Effector memory CD8-positive, alpha-beta T cell (primary cell): ENCODE measurements around the gene ANXA10.
A peak's percentile ranks its signal among the peaks of the same experiment; 100 is the strongest.
"Not testable (repeated sequence)": the region's sequence is repeated elsewhere in the genome, so short reads cannot be mapped to it uniquely, and the experiment has no call there.

ENCODE experiments used
- ATAC-seq: fragments of 150-1000 bp; cut with Tn5 transposase; replicated peaks from 2 replicates; pipeline ENCODE4 v1.10.0; 2021; ENCODE audit warnings: mild to moderate bottlenecking, moderate library complexity
- DNase-seq, 3 experiments: peaks; one replicate each; pipeline ENCODE4 v3.0.0; 2021
- H3K27ac Mint-ChIP-seq, 2 donors: one replicate each; pipeline ENCODE4 v1.8.0; 2022; ENCODE audit warnings: mild to moderate bottlenecking in 2 of 2, mixed read lengths in 2 of 2, moderate library complexity in 2 of 2
- H3K27me3 Mint-ChIP-seq, 2 donors: one replicate each; pipeline ENCODE4 v1.8.0; 2022; ENCODE audit warnings: mixed read lengths in 2 of 2
- H3K36me3 Mint-ChIP-seq: one replicate; pipeline ENCODE4 v1.8.0; 2022; ENCODE audit warnings: mild to moderate bottlenecking, moderate library complexity, mixed read lengths; ENCODE audit not compliant: insufficient read depth
- H3K4me1 Mint-ChIP-seq, 2 donors: one replicate each; pipeline ENCODE4 v1.8.0; 2022; ENCODE audit warnings: low read depth in 2 of 2, mixed read lengths in 2 of 2
- H3K4me3 Mint-ChIP-seq, 2 donors: one replicate each; pipeline ENCODE4 v1.8.0; 2022; ENCODE audit warnings: mild to moderate bottlenecking in 2 of 2, mixed read lengths in 2 of 2, moderate library complexity in 2 of 2
- H3K9me3 Mint-ChIP-seq, 2 donors: one replicate each; pipeline ENCODE4 v1.8.0; 2022; ENCODE audit warnings: mixed read lengths in 2 of 2

Gene ANXA10

GRCh38 chr4:168128601-168129000 lies 36.3 kb downstream of the ANXA10 start:
- peaks cover 0 to 8% of the 10 kb centered on the region in 2 donors for H3K27me3 Mint-ChIP-seq
- no peak overlapping the region for H3K27ac Mint-ChIP-seq
- ATAC-seq (no peak), DNase-seq (no peak)
- no peaks in the 10 kb centered on the region for H3K9me3 Mint-ChIP-seq
- H3K4me3 Mint-ChIP-seq, result no peak overlapping the region
- H3K36me3 Mint-ChIP-seq, result no peaks in the 10 kb centered on the region
- H3K4me1 Mint-ChIP-seq, result no peaks in the 10 kb centered on the region

GRCh38 chr4:168129046-168129772 lies 36.9 kb downstream of the ANXA10 start:
- no peak for ATAC-seq
- Mint-ChIP-seq H3K27me3 (peaks cover 0 to 8% of the 10 kb centered on the region in 2 donors), H3K36me3 (no peaks in the 10 kb centered on the region), H3K27ac (no peak overlapping the region), H3K9me3 (no peaks in the 10 kb centered on the region), H3K4me3 (no peak overlapping the region), H3K4me1 (no peaks in the 10 kb centered on the region)
- no peak for DNase-seq

GRCh38 chr4:168129802-168130201 lies 37.5 kb downstream of the ANXA10 start:
- no peaks in the 10 kb centered on the region for H3K4me1 Mint-ChIP-seq
- ATAC-seq, result no peak
- no peak overlapping the region for H3K4me3 Mint-ChIP-seq
- peaks cover 0 to 8% of the 10 kb centered on the region in 2 donors for H3K27me3 Mint-ChIP-seq
- DNase-seq, result no peak
- no peak overlapping the region for H3K27ac Mint-ChIP-seq
- no peaks in the 10 kb centered on the region for H3K9me3 Mint-ChIP-seq
- H3K36me3 Mint-ChIP-seq, result no peaks in the 10 kb centered on the region

- Mint-ChIP-seq H3K4me3 (no peak overlapping the region), H3K27me3 (peaks cover 0 to 8% of the 10 kb centered on the region in 2 donors), H3K9me3 (no peaks in the 10 kb centered on the region), H3K4me1 (no peaks in the 10 kb centered on the region), H3K36me3 (no peaks in the 10 kb centered on the region), H3K27ac (no peak overlapping the region)
- DNase-seq, result no peak
- ATAC-seq, result no peak
Observed at GRCh38 chr4:168131196-168131595, 38.9 kb downstream of the ANXA10 start.

- DNase-seq (no peak), ATAC-seq (no peak)
- Mint-ChIP-seq H3K27me3 (peaks cover 0 to 8% of the 10 kb centered on the region in 2 donors), H3K36me3 (no peaks in the 10 kb centered on the region), H3K4me3 (no peak overlapping the region), H3K9me3 (no peaks in the 10 kb centered on the region), H3K4me1 (no peaks in the 10 kb centered on the region), H3K27ac (no peak overlapping the region)
Observed at GRCh38 chr4:168134651-168135050, 42.3 kb downstream of the ANXA10 start.

- H3K4me1 Mint-ChIP-seq, H3K27ac Mint-ChIP-seq, H3K9me3 Mint-ChIP-seq, H3K36me3 Mint-ChIP-seq, DNase-seq, ATAC-seq, H3K4me3 Mint-ChIP-seq, H3K27me3 Mint-ChIP-seq: not testable (repeated sequence)
Observed at GRCh38 chr4:168135860-168136259, 43.5 kb downstream of the ANXA10 start.

GRCh38 chr4:168137695-168138094 lies 45.4 kb downstream of the ANXA10 start:
- DNase-seq, H3K4me3 Mint-ChIP-seq, H3K27me3 Mint-ChIP-seq, H3K36me3 Mint-ChIP-seq, H3K4me1 Mint-ChIP-seq, H3K27ac Mint-ChIP-seq, ATAC-seq, H3K9me3 Mint-ChIP-seq: not testable (repeated sequence)

- Mint-ChIP-seq H3K27me3 (peaks cover 7 to 10% of the 10 kb centered on the region in 2 donors), H3K27ac (no peak overlapping the region), H3K36me3 (no peaks in the 10 kb centered on the region), H3K4me1 (no peaks in the 10 kb centered on the region), H3K4me3 (no peak overlapping the region), H3K9me3 (no peaks in the 10 kb centered on the region)
- no peak for DNase-seq
- no peak for ATAC-seq
Observed at GRCh38 chr4:168138143-168138542, 45.8 kb downstream of the ANXA10 start.

GRCh38 chr4:168139336-168139735 lies 47.0 kb downstream of the ANXA10 start:
- Mint-ChIP-seq H3K36me3 (no peaks in the 10 kb centered on the region), H3K4me3 (no peak overlapping the region), H3K4me1 (no peaks in the 10 kb centered on the region), H3K27me3 (peaks cover 7 to 10% of the 10 kb centered on the region in 2 donors), H3K9me3 (no peaks in the 10 kb centered on the region), H3K27ac (no peak overlapping the region)
- no peak for DNase-seq
- ATAC-seq, result no peak

GRCh38 chr4:168141733-168142132 lies 49.4 kb downstream of the ANXA10 start:
- peaks cover 7 to 10% of the 10 kb centered on the region in 2 donors for H3K27me3 Mint-ChIP-seq
- ATAC-seq (no peak), DNase-seq (no peak)
- no peak overlapping the region for H3K4me3 Mint-ChIP-seq
- H3K27ac Mint-ChIP-seq, result no peak overlapping the region
- H3K9me3 Mint-ChIP-seq, result no peaks in the 10 kb centered on the region
- H3K4me1 Mint-ChIP-seq, result no peaks in the 10 kb centered on the region
- H3K36me3 Mint-ChIP-seq, result no peaks in the 10 kb centered on the region

- no peaks in the 10 kb centered on the region for H3K4me1 Mint-ChIP-seq
- H3K4me3 Mint-ChIP-seq, result no peak overlapping the region
- ATAC-seq (no peak), DNase-seq (no peak)
- no peaks in the 10 kb centered on the region for H3K9me3 Mint-ChIP-seq
- no peaks in the 10 kb centered on the region for H3K36me3 Mint-ChIP-seq
- H3K27ac Mint-ChIP-seq, result no peak overlapping the region
- peaks cover 7 to 10% of the 10 kb centered on the region in 2 donors for H3K27me3 Mint-ChIP-seq
Observed at GRCh38 chr4:168143601-168144000, 51.3 kb downstream of the ANXA10 start.

GRCh38 chr4:168150420-168151050 lies 58.2 kb downstream of the ANXA10 start:
- H3K27ac Mint-ChIP-seq, result no peak overlapping the region
- no peaks in the 10 kb centered on the region for H3K36me3 Mint-ChIP-seq
- H3K27me3 Mint-ChIP-seq, result peaks cover 5 to 10% of the 10 kb centered on the region in 2 donors
- no peaks in the 10 kb centered on the region for H3K9me3 Mint-ChIP-seq
- peaks cover 6 to 7% of the 10 kb centered on the region in 2 donors for H3K4me1 Mint-ChIP-seq
- no peak overlapping the region for H3K4me3 Mint-ChIP-seq
- ATAC-seq, result no peak
- DNase-seq, result no peak

GRCh38 chr4:168151327-168151726 lies 59.0 kb downstream of the ANXA10 start:
- H3K27ac Mint-ChIP-seq, result no peak overlapping the region
- H3K4me3 Mint-ChIP-seq, result no peak overlapping the region
- H3K9me3 Mint-ChIP-seq, result no peaks in the 10 kb centered on the region
- H3K36me3 Mint-ChIP-seq, result no peaks in the 10 kb centered on the region
- ATAC-seq, result no peak
- peaks cover 5 to 10% of the 10 kb centered on the region in 2 donors for H3K27me3 Mint-ChIP-seq
- DNase-seq, result no peak
- H3K4me1 Mint-ChIP-seq, result peaks cover 6 to 7% of the 10 kb centered on the region in 2 donors

GRCh38 chr4:168152837-168153500 lies 60.6 kb downstream of the ANXA10 start:
- Mint-ChIP-seq H3K36me3 (no peaks in the 10 kb centered on the region), H3K4me1 (peaks cover 6 to 7% of the 10 kb centered on the region in 2 donors), H3K27me3 (peaks cover 5 to 10% of the 10 kb centered on the region in 2 donors), H3K4me3 (peak overlapping the region; percentile 51 to 63), H3K9me3 (no peaks in the 10 kb centered on the region), H3K27ac (peak overlapping the region in 1 of 2 donors; percentile 21)
- DNase-seq (no peak), ATAC-seq (no peak)
